ENCODE results near the gene DCLK2.

Gene DCLK2

DNA sequence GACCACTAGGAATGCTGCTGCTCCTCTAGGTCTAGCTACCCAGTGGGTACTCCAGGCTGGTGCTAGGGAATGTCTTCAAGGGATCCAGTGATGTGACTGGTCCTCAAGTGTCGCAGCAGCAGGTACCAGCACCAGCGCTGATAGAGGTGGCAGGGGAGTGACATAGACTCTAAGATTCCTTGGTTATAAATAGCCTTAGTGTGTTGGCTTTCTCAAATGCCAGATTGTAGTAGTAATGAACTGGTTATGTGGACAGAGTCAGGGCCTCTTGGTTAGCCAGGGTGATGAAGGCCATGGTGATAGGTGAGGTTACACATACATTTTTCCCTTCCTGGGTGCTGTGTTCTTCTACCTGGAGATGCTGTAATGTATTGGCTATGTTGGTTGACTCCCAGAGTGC, 38.3 kb downstream of the DCLK2 start:
- FAIRE-seq (no peak), DNase-seq (ENCODE audit: insufficient read length, low spot score) (no peak)
- TF ChIP-seq POLR2A (IDR thresholded peaks at IDR 0.05; ENCODE audit: low read depth, low read length), result no peak

DNA sequence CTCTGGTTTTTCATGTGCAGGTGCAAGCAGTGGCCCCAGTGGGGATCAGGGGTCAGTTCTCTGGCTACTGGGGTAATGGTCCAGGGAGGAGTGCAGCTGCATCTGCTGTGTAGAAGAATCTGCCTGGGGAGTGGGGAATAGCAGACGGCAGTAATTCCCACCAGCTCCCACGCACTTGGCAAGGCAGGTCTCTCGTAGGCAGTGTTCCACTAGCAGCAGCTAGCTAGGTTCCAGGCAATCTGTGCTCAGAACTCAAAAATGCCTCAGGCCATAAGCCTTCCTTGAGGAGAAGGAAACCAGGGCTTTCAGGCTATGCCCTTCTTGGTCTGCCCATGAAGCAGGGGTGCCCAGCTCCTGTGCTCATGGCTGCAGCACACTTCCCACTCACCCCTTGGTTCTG, 38.8 kb downstream of the DCLK2 start:
- DNase-seq (ENCODE audit: insufficient read length, low spot score) (no peak), FAIRE-seq (no peak)
- TF ChIP-seq POLR2A (IDR thresholded peaks at IDR 0.05; ENCODE audit: low read depth, low read length), result no peak

DNA sequence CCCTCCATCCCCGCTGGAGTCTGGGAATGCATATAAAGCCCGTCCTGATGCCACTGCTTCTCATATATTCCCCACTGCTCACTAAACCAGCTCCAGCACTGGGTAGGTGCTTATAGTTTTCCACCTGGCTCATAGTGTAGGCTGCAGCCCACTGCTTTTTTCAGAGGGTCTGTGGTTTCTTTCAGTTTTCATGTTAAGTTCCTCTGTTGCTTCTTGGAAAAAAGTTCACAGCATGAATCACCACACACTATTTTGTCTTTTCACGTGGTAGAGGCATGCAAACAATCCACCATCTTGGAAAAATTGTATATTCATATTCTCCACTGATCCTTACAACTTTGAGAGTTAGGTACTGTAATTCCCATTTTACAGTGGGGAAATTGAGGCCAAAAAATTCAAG, 39.4 kb downstream of the DCLK2 start:
- TF ChIP-seq POLR2A (IDR thresholded peaks at IDR 0.05; ENCODE audit: low read depth, low read length), result no peak
- FAIRE-seq (no peak), DNase-seq (ENCODE audit: insufficient read length, low spot score) (no peak)

DNA sequence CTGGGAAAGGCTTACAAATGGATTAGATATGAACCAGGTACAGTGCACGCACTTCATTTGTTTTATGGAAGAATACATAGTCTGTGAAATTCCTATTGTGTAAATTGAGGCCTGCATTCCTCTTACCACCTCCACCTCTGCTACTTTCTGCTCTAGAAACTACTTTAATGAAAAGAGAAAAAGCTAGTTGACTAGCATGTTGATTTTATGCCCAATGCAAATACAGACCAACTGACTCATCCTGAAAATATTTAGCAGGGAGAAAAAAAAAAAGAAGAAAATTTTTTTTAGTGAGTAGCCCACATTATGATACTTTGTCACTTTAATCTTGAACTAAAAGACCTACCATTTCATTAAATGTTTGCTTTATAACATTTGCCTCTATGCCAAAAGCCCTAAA, 41.2 kb downstream of the DCLK2 start:
- DNase-seq (ENCODE audit: insufficient read length, low spot score), result no peak
- TF ChIP-seq POLR2A (IDR thresholded peaks at IDR 0.05; ENCODE audit: low read depth, low read length), result no peak
- FAIRE-seq, result no peak

DNA sequence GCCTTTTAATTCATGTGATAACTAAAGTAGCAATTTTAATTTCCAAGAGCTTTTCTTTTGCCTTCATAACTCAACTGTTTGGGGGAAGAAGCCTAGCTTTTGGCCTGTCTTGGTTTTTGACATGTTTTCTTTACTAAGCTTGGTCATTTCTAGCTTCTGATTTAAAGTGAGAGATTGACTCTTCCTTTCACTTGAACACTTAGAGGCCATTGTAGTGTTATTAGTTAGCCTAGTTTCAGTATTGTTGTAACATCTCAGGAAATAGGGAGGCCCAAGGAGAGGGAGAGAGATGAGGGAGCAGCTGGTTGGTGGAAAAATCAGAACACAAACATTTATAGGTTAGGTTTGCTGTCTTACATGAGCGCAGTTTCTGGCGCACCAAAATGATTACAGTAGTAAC, 44.8 kb downstream of the DCLK2 start:
- FAIRE-seq, result no peak
- TF ChIP-seq POLR2A (IDR thresholded peaks at IDR 0.05; ENCODE audit: low read depth, low read length), result no peak
- DNase-seq (ENCODE audit: insufficient read length, low spot score), result no peak

DNA sequence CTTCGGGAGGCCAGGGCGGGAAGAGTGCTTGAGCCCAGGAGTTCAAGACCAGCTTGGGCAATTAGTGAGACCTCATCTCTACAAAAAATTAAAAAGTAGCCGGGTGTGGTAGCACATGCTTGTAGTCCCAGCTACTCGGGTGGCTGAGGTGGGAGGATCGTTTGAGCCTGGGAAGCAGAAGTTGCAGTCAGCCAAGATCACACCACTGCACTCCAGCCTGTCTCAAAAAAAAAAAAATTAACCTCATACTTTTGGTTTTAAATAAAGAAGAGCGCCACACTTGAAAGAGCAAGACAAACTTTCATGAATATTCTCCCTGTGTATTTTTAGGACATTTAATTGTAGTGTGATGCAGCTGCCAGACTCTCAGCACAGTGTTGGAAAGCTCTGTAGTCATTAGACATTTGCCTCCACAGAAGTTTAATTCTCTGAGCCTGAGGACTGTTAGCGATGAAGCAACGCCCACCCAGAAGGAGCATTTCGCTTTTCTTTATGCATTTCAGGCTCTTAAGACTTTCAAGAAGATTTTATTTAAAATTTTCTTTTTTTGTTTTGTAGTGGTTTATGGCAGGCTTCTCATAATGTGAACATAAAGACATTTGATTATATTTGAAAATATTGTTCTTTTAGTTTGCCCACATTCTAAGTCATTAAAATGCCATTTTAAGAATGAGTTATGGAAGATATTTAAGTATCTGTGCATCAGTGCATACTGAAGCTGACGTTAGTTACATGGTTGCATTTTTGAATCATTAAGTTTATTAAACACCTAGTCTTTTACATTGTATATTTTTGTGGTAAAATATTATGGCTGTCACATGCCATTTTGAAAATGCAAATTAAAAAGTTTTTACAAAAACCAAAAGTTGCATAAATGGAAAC, 45.8 kb downstream of the DCLK2 start:
- FAIRE-seq (peak; percentile 23), DNase-seq (ENCODE audit: insufficient read length, low spot score) (no peak)
- no peak for TF ChIP-seq POLR2A (IDR thresholded peaks at IDR 0.05; ENCODE audit: low read depth, low read length)

DNA sequence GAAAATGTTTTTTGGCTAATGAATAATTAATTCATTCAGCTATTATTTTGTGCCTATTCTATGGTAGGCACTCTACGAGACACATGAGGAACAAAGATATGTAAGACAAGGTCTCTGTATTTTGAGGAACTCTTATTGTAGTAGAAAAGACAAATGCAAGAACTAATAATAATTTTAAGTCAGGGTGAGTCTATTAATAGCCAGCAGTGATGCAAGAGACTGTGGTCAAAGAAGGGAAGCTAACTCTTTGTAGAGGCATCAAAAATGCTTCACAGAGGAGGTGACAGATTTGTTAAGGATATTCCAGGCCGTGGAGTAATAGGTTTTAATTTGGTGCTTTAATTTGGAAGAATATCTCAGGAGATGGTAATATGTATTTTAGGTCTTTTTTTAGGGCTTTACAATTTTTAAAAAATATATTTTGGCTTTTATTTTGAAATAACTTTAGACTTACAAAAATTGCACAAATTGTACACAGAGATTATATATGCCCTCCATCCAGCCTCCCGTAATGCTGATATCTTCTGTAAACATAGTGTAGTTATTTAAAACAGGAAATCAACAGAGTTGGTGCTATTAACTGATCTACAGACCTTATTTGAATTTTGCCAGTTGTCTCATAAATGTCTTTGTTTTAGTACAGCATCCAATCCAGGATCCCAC, 48.1 kb downstream of the DCLK2 start:
- no peak for TF ChIP-seq POLR2A (IDR thresholded peaks at IDR 0.05; ENCODE audit: low read depth, low read length)
- DNase-seq (ENCODE audit: insufficient read length, low spot score) (no peak), FAIRE-seq (no peak)

DNA sequence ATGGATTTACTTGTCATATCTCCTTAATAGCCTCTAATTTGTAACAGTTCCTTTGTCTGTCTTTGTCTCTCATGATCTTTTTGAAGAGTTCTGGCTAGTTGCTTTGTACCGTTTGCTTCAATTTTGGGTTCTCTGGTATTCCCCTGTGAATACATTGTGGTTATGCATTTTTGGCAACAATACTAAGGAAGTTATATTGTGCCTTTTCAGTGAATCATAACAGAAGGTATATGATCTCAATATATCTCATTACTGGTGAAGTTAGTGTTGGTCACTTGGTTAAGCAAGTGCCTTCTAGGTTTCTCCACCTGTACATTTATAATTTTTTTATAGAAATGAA, 48.6 kb downstream of the DCLK2 start:
- peak; percentile 79 for FAIRE-seq
- DNase-seq (ENCODE audit: insufficient read length, low spot score), result no peak
- no peak for TF ChIP-seq POLR2A (IDR thresholded peaks at IDR 0.05; ENCODE audit: low read depth, low read length)

DNA sequence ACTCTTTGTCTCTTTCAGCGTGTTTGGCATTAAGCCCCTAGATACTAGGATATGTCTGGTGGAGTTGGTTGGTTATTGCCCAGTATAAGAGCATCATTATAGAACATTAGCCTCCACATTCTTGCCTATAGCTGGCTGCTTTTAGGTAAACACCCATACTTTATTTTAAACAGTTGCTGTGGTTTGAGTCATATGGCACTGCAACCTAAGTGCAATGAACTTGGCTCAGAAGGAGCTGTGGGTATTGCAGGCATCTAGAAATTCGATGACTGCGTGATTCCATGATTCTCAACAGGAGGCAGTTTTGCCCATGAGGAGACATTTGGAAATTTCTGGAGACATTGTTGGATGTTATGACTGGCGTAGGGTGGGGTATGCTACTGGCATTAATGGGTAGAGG, 49.5 kb downstream of the DCLK2 start:
- DNase-seq (ENCODE audit: insufficient read length, low spot score) (no peak), FAIRE-seq (no peak)
- TF ChIP-seq POLR2A (IDR thresholded peaks at IDR 0.05; ENCODE audit: low read depth, low read length), result no peak

DNA sequence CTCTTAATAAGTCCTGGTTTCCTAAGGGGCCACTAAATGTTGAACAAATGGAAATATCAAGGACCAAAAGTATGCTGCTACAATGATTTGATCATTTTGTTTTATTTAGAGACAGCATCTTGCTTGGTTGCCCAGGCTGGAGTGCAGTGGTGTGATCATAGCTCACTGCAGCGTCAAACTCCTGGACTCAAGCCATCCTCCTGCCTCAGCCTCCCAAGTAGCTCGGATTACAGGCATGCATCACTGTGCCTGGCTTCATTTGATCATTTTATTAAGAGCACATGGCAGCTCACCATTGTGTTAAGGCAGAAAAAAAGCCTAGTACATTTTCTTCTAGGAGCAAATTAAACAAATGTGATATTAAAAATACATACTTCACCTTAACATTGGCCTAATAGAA, 52.7 kb downstream of the DCLK2 start:
- FAIRE-seq, result no peak
- TF ChIP-seq POLR2A (IDR thresholded peaks at IDR 0.05; ENCODE audit: low read depth, low read length), result no peak
- DNase-seq (ENCODE audit: insufficient read length, low spot score), result no peak

DNA sequence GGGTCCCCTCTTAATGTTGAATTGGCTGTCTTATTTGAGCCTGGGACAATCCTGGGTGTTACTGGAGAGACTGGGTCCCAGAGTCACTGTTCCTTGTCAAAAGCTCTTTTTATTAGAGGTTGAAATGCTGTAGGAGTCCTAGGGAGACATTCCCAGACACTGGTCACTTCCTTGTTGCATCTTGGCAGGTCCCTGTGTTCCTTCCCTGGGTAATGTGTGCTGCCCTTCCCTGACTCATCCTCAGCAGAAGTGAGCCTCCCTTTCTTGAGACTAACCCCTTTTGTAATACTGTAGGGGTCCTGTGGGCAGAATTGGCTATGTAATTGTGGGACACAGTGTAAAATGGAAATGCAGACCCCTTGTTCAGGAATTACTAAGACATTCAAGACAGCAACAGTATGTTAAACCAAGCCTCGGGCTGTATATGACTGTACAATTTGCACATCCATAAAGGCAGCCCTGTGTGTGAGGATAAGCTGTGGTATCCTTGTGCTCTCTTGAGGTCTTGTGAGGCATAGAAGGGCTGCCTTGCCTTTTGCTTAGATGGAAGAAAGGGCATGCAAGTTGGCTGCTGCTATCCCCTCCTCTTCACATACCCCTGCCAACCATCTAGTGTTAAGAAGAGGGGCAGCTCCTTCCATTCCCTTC, 53.5 kb downstream of the DCLK2 start:
- FAIRE-seq (no peak), DNase-seq (ENCODE audit: insufficient read length, low spot score) (no peak)
- no peak for TF ChIP-seq POLR2A (IDR thresholded peaks at IDR 0.05; ENCODE audit: low read depth, low read length)

DNA sequence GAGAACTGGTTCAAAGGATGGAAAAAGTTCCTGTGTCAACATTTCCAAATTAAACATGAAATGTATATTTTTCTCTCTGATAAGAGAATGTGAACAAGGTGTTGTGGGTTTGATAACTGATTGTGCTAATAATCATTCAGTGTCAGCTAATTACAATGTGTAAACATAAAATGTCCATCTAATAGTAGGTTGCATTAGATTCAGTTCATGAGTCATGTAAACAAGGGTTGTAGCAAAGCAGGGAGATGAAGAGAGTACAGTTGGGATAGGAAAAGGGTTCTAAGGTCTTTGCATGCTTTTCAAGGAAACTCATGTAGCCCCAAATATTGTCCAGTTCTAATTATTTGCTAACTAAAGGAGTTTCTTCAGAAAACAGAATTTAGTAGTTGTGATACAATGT, 55.4 kb downstream of the DCLK2 start:
- no peak for FAIRE-seq
- no peak for DNase-seq (ENCODE audit: insufficient read length, low spot score)
- TF ChIP-seq POLR2A (IDR thresholded peaks at IDR 0.05; ENCODE audit: low read depth, low read length), result no peak

DNA sequence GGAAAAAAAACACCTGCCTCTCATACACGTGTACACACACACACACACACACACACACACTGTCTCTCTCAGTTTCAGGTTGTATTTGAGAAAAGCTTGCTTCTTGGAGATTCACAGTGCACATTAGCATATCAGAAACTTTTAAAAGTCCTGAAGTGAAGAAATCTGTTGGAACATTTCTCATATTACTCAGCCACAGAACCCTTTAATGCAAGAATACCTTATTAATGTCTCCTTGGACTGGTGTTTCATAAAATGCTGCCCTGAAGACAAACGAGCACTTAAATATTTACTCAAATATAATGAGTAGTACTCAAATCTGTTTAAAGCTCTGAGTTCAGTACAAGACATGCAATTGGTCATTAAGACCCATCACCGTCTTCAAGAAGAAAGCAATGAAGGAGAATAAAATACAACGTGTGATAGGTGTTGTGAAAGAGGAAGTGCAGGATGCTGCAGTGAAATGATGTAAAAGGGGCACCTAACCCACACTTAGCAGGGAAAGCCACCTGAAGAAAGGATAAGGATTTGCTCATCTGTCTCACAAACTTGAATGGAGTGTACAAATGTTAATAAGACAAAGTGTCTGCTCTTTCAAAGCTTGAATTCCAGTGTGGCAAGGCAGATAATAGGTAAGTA, 57.0 kb downstream of the DCLK2 start:
- DNase-seq (ENCODE audit: insufficient read length, low spot score) (no peak), FAIRE-seq (no peak)
- no peak for TF ChIP-seq POLR2A (IDR thresholded peaks at IDR 0.05; ENCODE audit: low read depth, low read length)

DNA sequence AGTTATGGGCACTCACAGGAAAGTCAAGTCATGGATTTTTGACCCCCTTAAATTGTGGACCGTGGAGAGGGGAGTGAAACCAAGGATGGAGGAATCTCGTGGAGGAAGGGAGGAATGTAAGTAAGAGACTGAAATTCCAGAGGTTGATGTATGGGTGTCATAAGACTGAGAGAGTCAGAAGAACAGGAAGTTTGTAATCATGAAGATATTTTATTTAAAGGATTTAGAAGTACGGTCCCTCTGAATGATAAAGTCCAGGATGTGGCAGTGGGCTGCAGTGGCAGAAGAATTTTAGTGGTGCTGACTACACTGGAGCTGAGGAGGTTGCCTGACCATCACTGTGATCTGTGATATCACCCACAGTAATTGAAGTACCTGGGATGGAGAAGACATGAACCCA, 57.8 kb downstream of the DCLK2 start:
- DNase-seq (ENCODE audit: insufficient read length, low spot score) (peak; percentile 12), FAIRE-seq (peak; percentile 23)
- no peak for TF ChIP-seq POLR2A (IDR thresholded peaks at IDR 0.05; ENCODE audit: low read depth, low read length)
